ENCODE results near the gene FOXC1. TPM values are rescaled to one million over a fixed set of nuclear protein-coding genes. Genes with fewer than 3 reads are reported as not detected.

FOXC1 gene
- total RNA-seq, 1 experiment from 2014 or later, result 40.7 TPM

GRCh38 chr6:1570848-1571247, 38.9 kb upstream of the FOXC1 start:
- Histone ChIP-seq H3K4me1 (ENCODE audit: control insufficient read depth in 1 of 2, insufficient read depth in 2 of 2, low read length in 2 of 2) (no peaks in the 10 kb centered on the region), H4K20me1 (ENCODE audit: insufficient read depth) (no peaks in the 10 kb centered on the region), H2AFZ (ENCODE audit: low read depth, low read length, poor library complexity, severe bottlenecking) (no peak overlapping the region), H3K4me3 (replicated peaks in 1 of 2; ENCODE audit: low read depth in 1 of 2, low read length in 2 of 2) (no peak overlapping the region), H3K79me2 (ENCODE audit: insufficient read depth, low read length) (no peaks in the 10 kb centered on the region), H3K4me2 (ENCODE audit: low read length) (no peak overlapping the region), H3K27me3 (ENCODE audit: insufficient read depth, low read length) (no peaks in the 10 kb centered on the region), H3K36me3 (ENCODE audit: control insufficient read depth in 1 of 2, insufficient read depth in 2 of 2, low read length in 2 of 2) (no peaks in the 10 kb centered on the region), H3K9ac (ENCODE audit: low read length) (no peak overlapping the region), H3K9me2 (ENCODE audit: insufficient read depth) (no peaks in the 10 kb centered on the region), H3K9me3 (ENCODE audit: control insufficient read depth in 1 of 2, insufficient read depth in 1 of 2, low read depth in 1 of 2, low read length in 2 of 2) (no peaks in the 10 kb centered on the region), H3K27ac (ENCODE audit: low read depth, low read length) (no peak overlapping the region)
- RAD21 ChIA-PET (ENCODE audit: low non-redundant PET in 1 of 2, low total read pairs in 2 of 2, uncharacterized antibody in 2 of 2, unreplicated experiment in 2 of 2), result no interaction called here
- DNase-seq (ENCODE audit: low read depth, low spot score), result no peak
- TF ChIP-seq ZNF274 (IDR thresholded peaks at IDR 0.05; ENCODE audit: low read depth, low read length) (no peak), SP1 (IDR thresholded peaks at IDR 0.05; ENCODE audit: low read depth) (no peak), EZH2phosphoT487 (IDR thresholded peaks at IDR 0.05; ENCODE audit: borderline replicate concordance) (no peak), ZFX (IDR thresholded peaks at IDR 0.05) (no peak), POLR2A (IDR thresholded peaks at IDR 0.05; ENCODE audit: borderline replicate concordance, extremely low read depth, insufficient read depth, insufficient read length) (no peak), ELF1 (IDR thresholded peaks at IDR 0.05; ENCODE audit: borderline replicate concordance, low read depth) (no peak), ATF3 (IDR thresholded peaks at IDR 0.05) (no peak), MAX (IDR thresholded peaks at IDR 0.05) (no peak), SRF (IDR thresholded peaks at IDR 0.05; ENCODE audit: low read depth) (no peak), TCF7L2 (IDR thresholded peaks at IDR 0.05; ENCODE audit: borderline replicate concordance, extremely low read depth, insufficient read depth, insufficient read length) (no peak), EZH2 (IDR thresholded peaks at IDR 0.05) (no peak), FOSL1 (IDR thresholded peaks at IDR 0.05; ENCODE audit: low read depth) (no peak), CBX3 (IDR thresholded peaks at IDR 0.05; ENCODE audit: low read depth) (no peak), POLR2AphosphoS5 (IDR thresholded peaks at IDR 0.05; ENCODE audit: low read depth, low read length) (no peak), EGR1 (IDR thresholded peaks at IDR 0.05; ENCODE audit: low read depth) (no peak), CEBPB (IDR thresholded peaks at IDR 0.05; ENCODE audit: low read depth) (no peak)
- POLR2A ChIA-PET, result no interaction called here
- BruUV-seq (replicated peaks), result no TSS peak
- intact Hi-C loops (cut with micrococcal nuclease), result no loop called here
- CTCF ChIA-PET, result no interaction called here
- no peak for ATAC-seq

All from HCT116 (cell line).